HCT116 (cell line): Measurements from ENCODE around the gene CFAP221. TPM values are rescaled to one million over a fixed set of nuclear protein-coding genes. Genes with fewer than 3 reads are reported as not detected.

Experiments
- ATAC-seq: fragments of 200-7000 bp; cut with Tn5 transposase; 2 replicates; pipeline ENCODE4 v1.9.1; 2020; ENCODE audit warnings: mild to moderate bottlenecking, moderate library complexity
- BruUV-seq: library from RNA; stranded (reverse); fragments of 400-500 nt; replicated peaks from 2 replicates; lab custom pipeline; 2021; lab: Mats Ljungman, UMichigan
- CTCF ChIA-PET: fragments of 300-600 bp; sonication (Branson Sonifier 250); formaldehyde crosslinking; loops from one replicate; lab custom pipeline; 2021; ENCODE audit warnings: antibody characterized with exemption; lab: Charles Lee
- POLR2A ChIA-PET: fragments of 300-600, 350-600 bp; sonication (Branson Sonifier 250); formaldehyde crosslinking; loops from one replicate; lab custom pipeline; 2021; ENCODE audit warnings: antibody characterized with exemption; lab: Charles Lee
- RAD21 ChIA-PET, 2 experiments: fragments of 300-600 bp; sonication (Branson Sonifier 250); formaldehyde crosslinking; loops; one replicate each; lab custom pipeline; 2023; ENCODE audit warnings: low total read pairs in 2 of 2; ENCODE audit not compliant: uncharacterized antibody in 2 of 2, unreplicated experiment in 2 of 2, low non-redundant PET in 1 of 2; lab: Charles Lee
- DNase-seq: peaks from one replicate; pipeline ENCODE4 v3.0.0-alpha.2; 2010; ENCODE audit warnings: low read depth, low spot score
- H2AFZ ChIP-seq: fragments of 200-600 bp; shearing (Covaris generic), sonication (generic); 2 replicates; pipeline ENCODE4 v1.6.1; 2017; ENCODE audit warnings: low read depth, mixed run types, mixed read lengths, antibody characterized with exemption, low read length; ENCODE audit not compliant: poor library complexity, severe bottlenecking
- H3K27ac ChIP-seq: 2 replicates; pipeline ENCODE4 v1.5.1; 2012; ENCODE audit warnings: low read depth, low read length
- H3K27me3 ChIP-seq: fragments of 200-600 bp; sonication (generic); 2 replicates; pipeline ENCODE4 v1.6.1; 2016; ENCODE audit warnings: mixed run types, low read length, mixed read lengths; ENCODE audit not compliant: insufficient read depth
- H3K36me3 ChIP-seq, 2 experiments: fragments of 200-500 bp in 1 of 2; fragments of 200-600 bp in 1 of 2; sonication (Bioruptor generic) in 1 of 2; sonication (generic) in 1 of 2; 2 replicates each; pipeline versions ENCODE4 v1.5.1 to v1.6.1; 2014 to 2016; ENCODE audit warnings: low read length in 2 of 2, inconsistent platforms in 1 of 2, mixed read lengths in 1 of 2, mixed run types in 1 of 2; ENCODE audit not compliant: insufficient read depth in 2 of 2, control insufficient read depth in 1 of 2
- H3K4me1 ChIP-seq, 2 experiments: fragments of 200-600 bp in 1 of 2; sonication (generic) in 1 of 2; 2 replicates each; pipeline versions ENCODE4 v1.5.1 to v1.6.1; 2012 to 2017; ENCODE audit warnings: low read length in 2 of 2, inconsistent platforms in 1 of 2, mild to moderate bottlenecking in 1 of 2, mixed read lengths in 1 of 2, mixed run types in 1 of 2, moderate library complexity in 1 of 2; ENCODE audit not compliant: insufficient read depth in 2 of 2, control insufficient read depth in 1 of 2
- H3K4me2 ChIP-seq: fragments of 200-600 bp; sonication (generic); 2 replicates; pipeline ENCODE4 v1.6.1; 2017; ENCODE audit warnings: mixed run types, low read length, mixed read lengths
- H3K4me3 ChIP-seq, 2 experiments: fragments of 200-600 bp in 1 of 2; sonication (generic) in 1 of 2; replicated peaks in 1 of 2; 2 replicates each; pipeline ENCODE4 v1.5.1; 2011 to 2016; ENCODE audit warnings: low read length in 2 of 2, control low read depth in 1 of 2, low read depth in 1 of 2, mild to moderate bottlenecking in 1 of 2, mixed read lengths in 1 of 2, mixed run types in 1 of 2
- H3K79me2 ChIP-seq: fragments of 200-600 bp; sonication (generic); 2 replicates; pipeline ENCODE4 v1.6.1; 2017; ENCODE audit warnings: mild to moderate bottlenecking, mixed run types, low read length, moderate library complexity, mixed read lengths; ENCODE audit not compliant: insufficient read depth
- H3K9ac ChIP-seq: fragments of 200-600 bp; sonication (generic); 2 replicates; pipeline ENCODE4 v1.6.1; 2016; ENCODE audit warnings: low read length, mixed read lengths
- H3K9me2 ChIP-seq: fragments of 200-600 bp; sonication (generic), shearing (Covaris generic); 2 replicates; pipeline ENCODE4 v1.6.1; 2017; ENCODE audit warnings: mixed run types, mild to moderate bottlenecking, moderate library complexity; ENCODE audit not compliant: insufficient read depth
- H3K9me3 ChIP-seq, 2 experiments: fragments of 200-500 bp in 1 of 2; fragments of 200-600 bp in 1 of 2; sonication (Bioruptor generic) in 1 of 2; sonication (generic) in 1 of 2; 2 replicates each; pipeline ENCODE4 v1.6.1; 2014 to 2017; ENCODE audit warnings: low read length in 2 of 2, mixed read lengths in 2 of 2, inconsistent platforms in 1 of 2, low read depth in 1 of 2, mild to moderate bottlenecking in 1 of 2, mixed run types in 1 of 2, moderate library complexity in 1 of 2; ENCODE audit not compliant: control insufficient read depth in 1 of 2, insufficient read depth in 1 of 2
- H4K20me1 ChIP-seq: fragments of 200-600 bp; sonication (generic), shearing (Covaris generic); 2 replicates; pipeline ENCODE4 v1.6.1; 2017; ENCODE audit warnings: mixed run types, mild to moderate bottlenecking, moderate library complexity; ENCODE audit not compliant: insufficient read depth
- ATF3 ChIP-seq: IDR thresholded peaks from 2 replicates; pipeline ENCODE4 v1.6.1; 2012
- CBX3 ChIP-seq: IDR thresholded peaks from 2 replicates; pipeline ENCODE4 v1.6.1; 2012; ENCODE audit warnings: low read depth
- CEBPB ChIP-seq: IDR thresholded peaks from 2 replicates; pipeline ENCODE4 v1.6.1; 2012; ENCODE audit warnings: low read depth
- CTCF ChIP-seq, 3 experiments: fragments of 200-600 bp in 1 of 3; sonication (generic) in 1 of 3; IDR thresholded peaks in 2 of 3; conservative IDR thresholded peaks in 1 of 3; 2 replicates each; pipeline ENCODE4 v1.5.1; 2012 to 2017; ENCODE audit warnings: low read depth in 2 of 3, low read length in 2 of 3, antibody characterized with exemption in 1 of 3, borderline replicate concordance in 1 of 3, control low read depth in 1 of 3, mild to moderate bottlenecking in 1 of 3, mixed read lengths in 1 of 3, mixed run types in 1 of 3, moderate library complexity in 1 of 3; ENCODE audit not compliant: insufficient read depth in 1 of 3
- JUND ChIP-seq: IDR thresholded peaks from 2 replicates; pipeline ENCODE4 v1.6.1; 2012
- MAX ChIP-seq: IDR thresholded peaks from 2 replicates; pipeline ENCODE4 v1.6.1; 2012
- POLR2A ChIP-seq: IDR thresholded peaks from 2 replicates; pipeline ENCODE4 v1.7.0; 2011; ENCODE audit warnings: borderline replicate concordance; ENCODE audit not compliant: insufficient read depth, insufficient read length; ENCODE audit errors: extremely low read depth
- POLR2AphosphoS5 ChIP-seq: IDR thresholded peaks from 2 replicates; pipeline ENCODE4 v1.6.1; 2011; ENCODE audit warnings: mild to moderate bottlenecking, low read depth, low read length, moderate library complexity
- REST ChIP-seq: IDR thresholded peaks from 2 replicates; pipeline ENCODE4 v1.6.1; 2012; ENCODE audit warnings: low read depth
- SP1 ChIP-seq: IDR thresholded peaks from 2 replicates; pipeline ENCODE4 v1.6.1; 2012; ENCODE audit warnings: low read depth
- ZFX ChIP-seq: fragments of 450-650 bp; IDR thresholded peaks from 2 replicates; pipeline ENCODE4 v1.6.1; 2017
- intact Hi-C: fragments of 100-400 bp; cut with micrococcal nuclease; formaldehyde crosslinking; loops from 2 replicates; pipeline ENCODE4 v1.10.0; 2022
- total RNA-seq: library from RNA; stranded (reverse); gene quantifications from one replicate; pipeline ENCODE4 v1.2.1, GENCODE V29; 2021; ENCODE audit not compliant: unreplicated experiment

Gene CFAP221
- total RNA-seq, 1 experiment from 2014 or later = 0.96 TPM

- BruUV-seq = no TSS peak
- CTCF ChIA-PET = interaction anchor here (1.4 kb wide), 1 partner anchor 469 kb away, joined by 3 read pairs; no protein-coding TSS in a partner anchor
- TF ChIP-seq POLR2AphosphoS5 (no peak), MAX (no peak), CBX3 (no peak), REST (no peak), CEBPB (no peak), JUND (no peak), CTCF (IDR thresholded peaks at IDR 0.05 in 2 of 3, conservative IDR thresholded peaks at IDR 0.05 in 1 of 3; ENCODE audit: borderline replicate concordance in 1 of 3, insufficient read depth in 1 of 3, low read depth in 2 of 3, low read length in 2 of 3) (no peak), POLR2A (no peak), ZFX (no peak), ATF3 (no peak), SP1 (no peak)
These were observed 162.0 kb downstream of the CFAP221 start for GRCh38 chr2:119706221-119706620.

More at GRCh38 chr2:119706221-119706620, 162.0 kb downstream of the CFAP221 start:
- no peak overlapping the region for H3K4me3 ChIP-seq
- H3K9me2 ChIP-seq = no peaks in the 10 kb centered on the region
- H3K4me1 ChIP-seq = peaks cover 0 to 5% of the 10 kb centered on the region in 2 experiments; a peak in 1 of 4 replicates
- ChIA-PET RAD21 (no interaction called here), POLR2A (no interaction called here)
- no peak for ATAC-seq
- H3K79me2 ChIP-seq = no peaks in the 10 kb centered on the region
- no peaks in the 10 kb centered on the region for H3K36me3 ChIP-seq
- intact Hi-C loops = loop anchor here (10.0 kb wide), 1 partner anchor 309 kb away; the partner anchor contains the start of gene EPB41L5
- H3K9me3 ChIP-seq = peaks cover 0 to 10% of the 10 kb centered on the region in 2 experiments; a peak in 1 of 4 replicates
- no peak for DNase-seq
- no peak overlapping the region for H3K9ac ChIP-seq
- no peak overlapping the region for H3K4me2 ChIP-seq
- no peaks in the 10 kb centered on the region for H3K27me3 ChIP-seq
- H4K20me1 ChIP-seq = no peaks in the 10 kb centered on the region
- no peak overlapping the region for H2AFZ ChIP-seq
- no peak overlapping the region for H3K27ac ChIP-seq

Other genes with a start within 250 kb of the CFAP221 start
- 10.5 TPM for gene C2orf76, start 177.6 kb upstream of the CFAP221 start, total RNA-seq
- gene DBI, start 177.5 kb upstream of the CFAP221 start, total RNA-seq = 129 TPM
- gene TMEM37, start 112.6 kb upstream of the CFAP221 start, total RNA-seq = 2.3 TPM
- gene SCTR, start 20.0 kb upstream of the CFAP221 start, total RNA-seq = not detected
- 30.5 TPM for gene TMEM177, start 134.8 kb downstream of the CFAP221 start, total RNA-seq
- 38.4 TPM for gene PTPN4, start 215.5 kb downstream of the CFAP221 start, total RNA-seq